ENCODE measurements around the gene ASXL3. TPM values are rescaled to one million over a fixed set of nuclear protein-coding genes. Genes with fewer than 3 reads are reported as not detected.

Gene ASXL3
- total and polyA plus RNA-seq, 4 donors = 0.19 to 1.3 (median 0.39) TPM

DNA sequence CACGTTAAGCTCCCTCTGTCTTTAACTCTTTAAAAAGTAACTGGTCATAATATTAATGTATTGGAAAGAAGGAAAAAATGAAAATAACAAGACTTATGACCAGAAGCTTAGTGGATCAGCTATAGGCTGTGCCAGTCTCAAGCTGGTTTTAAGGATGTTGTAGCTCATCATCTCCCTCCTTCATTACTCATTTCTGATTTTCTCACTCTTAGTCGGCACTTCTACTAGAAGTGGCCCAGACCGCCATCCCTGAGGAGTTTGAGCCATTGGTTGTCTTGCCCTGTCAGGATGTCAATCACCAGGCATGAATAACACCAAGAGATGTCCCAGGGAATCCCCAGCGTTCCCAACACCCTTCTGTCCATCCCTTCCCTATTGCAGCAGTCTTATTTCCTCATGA lies 151.5 kb downstream of the ASXL3 start (continued):
- TF ChIP-seq, protein P1, sequence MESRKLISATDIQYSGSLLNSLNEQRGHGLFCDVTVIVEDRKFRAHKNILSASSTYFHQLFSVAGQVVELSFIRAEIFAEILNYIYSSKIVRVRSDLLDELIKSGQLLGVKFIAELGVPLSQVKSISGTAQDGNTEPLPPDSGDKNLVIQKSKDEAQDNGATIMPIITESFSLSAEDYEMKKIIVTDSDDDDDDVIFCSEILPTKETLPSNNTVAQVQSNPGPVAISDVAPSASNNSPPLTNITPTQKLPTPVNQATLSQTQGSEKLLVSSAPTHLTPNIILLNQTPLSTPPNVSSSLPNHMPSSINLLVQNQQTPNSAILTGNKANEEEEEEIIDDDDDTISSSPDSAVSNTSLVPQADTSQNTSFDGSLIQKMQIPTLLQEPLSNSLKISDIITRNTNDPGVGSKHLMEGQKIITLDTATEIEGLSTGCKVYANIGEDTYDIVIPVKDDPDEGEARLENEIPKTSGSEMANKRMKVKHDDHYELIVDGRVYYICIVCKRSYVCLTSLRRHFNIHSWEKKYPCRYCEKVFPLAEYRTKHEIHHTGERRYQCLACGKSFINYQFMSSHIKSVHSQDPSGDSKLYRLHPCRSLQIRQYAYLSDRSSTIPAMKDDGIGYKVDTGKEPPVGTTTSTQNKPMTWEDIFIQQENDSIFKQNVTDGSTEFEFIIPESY (IDR thresholded peaks at IDR 0.05) = no peak
- no peak for TF ChIP-seq REST (IDR thresholded peaks at IDR 0.05)

DNA sequence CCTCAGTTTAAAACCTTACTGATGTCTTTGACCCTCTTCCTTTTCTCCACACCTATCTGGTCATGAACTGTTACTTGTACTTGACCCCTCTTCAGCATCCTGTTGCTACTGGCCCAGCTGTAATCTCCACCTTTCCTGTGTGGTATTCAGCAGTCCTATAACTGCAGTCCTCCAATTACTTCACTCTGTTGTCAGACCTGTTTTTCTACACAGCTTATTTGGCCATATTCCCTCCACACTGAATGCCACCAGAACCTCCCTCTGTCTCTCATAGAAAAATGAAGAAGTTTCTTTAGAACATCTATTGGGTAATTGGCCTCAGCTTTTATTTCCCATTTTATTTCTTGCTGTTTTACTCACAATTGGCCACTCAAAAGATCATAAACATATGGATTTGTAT lies 155.4 kb downstream of the ASXL3 start:
- no peak for TF ChIP-seq NR2F2 (IDR thresholded peaks at IDR 0.05)
- TF ChIP-seq TAF1 (conservative IDR thresholded peaks at IDR 0.05) = no peak
- TF ChIP-seq CTCF (IDR thresholded peaks at IDR 0.05; ENCODE audit: low read depth, low read length, missing input control) = no peak
- no peak for TF ChIP-seq FOXA1 (IDR thresholded peaks at IDR 0.05)
- no peak for TF ChIP-seq ATF3 (IDR thresholded peaks at IDR 0.05)
- TF ChIP-seq, protein P1 (IDR thresholded peaks at IDR 0.05) = no peak
- no peak for TF ChIP-seq RXRA (IDR thresholded peaks at IDR 0.05)
- no peak for TF ChIP-seq SP1 (IDR thresholded peaks at IDR 0.05)
- no peak for TF ChIP-seq MAX (IDR thresholded peaks at IDR 0.05)
- no peak for TF ChIP-seq RAD21 (IDR thresholded peaks at IDR 0.05)
- TF ChIP-seq JUND (IDR thresholded peaks at IDR 0.05) = no peak
- H3K9me3 ChIP-seq (ENCODE audit: control insufficient read depth in 4 of 4, low read length in 3 of 4) = no peaks in the 10 kb centered on the region
- H3K4me1 ChIP-seq (ENCODE audit: control insufficient read depth in 4 of 4, insufficient read depth in 4 of 4, low read length in 3 of 4) = no peaks in the 10 kb centered on the region
- no peak overlapping the region for H3K4me3 ChIP-seq (ENCODE audit: low read depth in 1 of 3, low read length in 3 of 3)
- H3K9ac ChIP-seq (ENCODE audit: low read depth in 1 of 2, low read length in 2 of 2) = no peak overlapping the region
- no peak for DNase-seq (ENCODE audit: low spot score)
- H3K27me3 ChIP-seq (ENCODE audit: control insufficient read depth in 4 of 4, insufficient read depth in 4 of 4, low read length in 3 of 4) = no peaks in the 10 kb centered on the region
- H3K27ac ChIP-seq (ENCODE audit: low read depth in 1 of 2, low read length in 2 of 2) = no peak overlapping the region
- H3K36me3 ChIP-seq (ENCODE audit: control insufficient read depth in 4 of 4, insufficient read depth in 3 of 4, low read depth in 1 of 4, low read length in 3 of 4) = no peaks in the 10 kb centered on the region

Data from liver (tissue), 9 donors.